ENCODE data around the gene LGSN. TPM values are rescaled to one million over a fixed set of nuclear protein-coding genes. Genes with fewer than 3 reads are reported as not detected.

The LGSN gene
- polyA plus RNA-seq, 1 experiment, result not detected

GRCh38 chr6:63306420-63306819 is 13.4 kb downstream of the LGSN start:
- Histone ChIP-seq H3K27me3 (ENCODE audit: control insufficient read depth, insufficient read depth, low read length) (no peaks in the 10 kb centered on the region), H3K4me3 (ENCODE audit: low read depth, low read length) (no peak overlapping the region), H3K36me3 (ENCODE audit: control insufficient read depth, insufficient read depth, low read length) (no peaks in the 10 kb centered on the region)
- POLR2A ChIA-PET, result no interaction called here
- CTCF ChIA-PET, result interaction anchor here (1.1 to 1.6 kb wide), 2 partner anchors 502 to 507 kb away, joined by 3 read pairs; no protein-coding TSS in a partner anchor
- no peak for DNase-seq (ENCODE audit: low read depth)
- TF ChIP-seq CTCF (IDR thresholded peaks at IDR 0.05; ENCODE audit: insufficient read depth, low read depth, low read length), result no peak

- Histone ChIP-seq H3K27me3 (ENCODE audit: control insufficient read depth, insufficient read depth, low read length) (no peaks in the 10 kb centered on the region), H3K4me3 (ENCODE audit: low read depth, low read length) (no peak overlapping the region), H3K36me3 (ENCODE audit: control insufficient read depth, insufficient read depth, low read length) (no peaks in the 10 kb centered on the region)
- DNase-seq (ENCODE audit: low read depth), result no peak
- POLR2A ChIA-PET, result no interaction called here
- CTCF ChIA-PET, result interaction anchor here (1.2 kb wide), 1 partner anchor 498 kb away, joined by 3 read pairs; no protein-coding TSS in a partner anchor
- no peak for TF ChIP-seq CTCF (IDR thresholded peaks at IDR 0.05; ENCODE audit: insufficient read depth, low read depth, low read length)
Observed at GRCh38 chr6:63305277-63305676, 14.5 kb downstream of the LGSN start.

- POLR2A ChIA-PET, result no interaction called here
- Histone ChIP-seq H3K27me3 (ENCODE audit: control insufficient read depth, insufficient read depth, low read length) (no peaks in the 10 kb centered on the region), H3K36me3 (ENCODE audit: control insufficient read depth, insufficient read depth, low read length) (no peaks in the 10 kb centered on the region), H3K4me3 (ENCODE audit: low read depth, low read length) (no peak overlapping the region)
- no peak for TF ChIP-seq CTCF (IDR thresholded peaks at IDR 0.05; ENCODE audit: insufficient read depth, low read depth, low read length)
- CTCF ChIA-PET, result interaction anchor here (0.9 kb wide), 1 partner anchor 16 kb away, joined by 3 read pairs; the partner anchor contains the start of gene LGSN
- no peak for DNase-seq (ENCODE audit: low read depth)
Observed at GRCh38 chr6:63303476-63303875, 16.3 kb downstream of the LGSN start.

GRCh38 chr6:63299667-63300066 is 20.1 kb downstream of the LGSN start:
- H3K27me3 ChIP-seq (ENCODE audit: control insufficient read depth, insufficient read depth, low read length), result no peaks in the 10 kb centered on the region
- CTCF ChIA-PET, result interaction anchor here (0.8 to 1.5 kb wide), 3 partner anchors 10 to 504 kb away, joined by 3 to 4 read pairs (median 3); no protein-coding TSS in a partner anchor
- POLR2A ChIA-PET, result no interaction called here
- no peak for TF ChIP-seq CTCF (IDR thresholded peaks at IDR 0.05; ENCODE audit: insufficient read depth, low read depth, low read length)
- H3K36me3 ChIP-seq (ENCODE audit: control insufficient read depth, insufficient read depth, low read length), result no peaks in the 10 kb centered on the region
- H3K4me3 ChIP-seq (ENCODE audit: low read depth, low read length), result no peak overlapping the region
- DNase-seq (ENCODE audit: low read depth), result no peak

GRCh38 chr6:63295553-63296194 is 24.1 kb downstream of the LGSN start:
- no peaks in the 10 kb centered on the region for H3K36me3 ChIP-seq (ENCODE audit: control insufficient read depth, insufficient read depth, low read length)
- ChIA-PET POLR2A (no interaction called here), CTCF (no interaction called here)
- no peak overlapping the region for H3K4me3 ChIP-seq (ENCODE audit: low read depth, low read length)
- no peaks in the 10 kb centered on the region for H3K27me3 ChIP-seq (ENCODE audit: control insufficient read depth, insufficient read depth, low read length)
- no peak for TF ChIP-seq CTCF (IDR thresholded peaks at IDR 0.05; ENCODE audit: insufficient read depth, low read depth, low read length)
- DNase-seq (ENCODE audit: low read depth), result no peak
